Pancreas (tissue), 10 donors: Measurements from ENCODE around the gene NPHS1. TPM values are rescaled to one million over a fixed set of nuclear protein-coding genes. Genes with fewer than 3 reads are reported as not detected.

Experiments used
- ATAC-seq, 4 donors: fragments of 200-7000 bp; cut with Tn5 transposase; one replicate each; pipeline versions ENCODE4 v1.8.0 to v1.9.1; 2020; ENCODE audit warnings: mild to moderate bottlenecking in 4 of 4, moderate library complexity in 4 of 4
- DNase-seq, 6 donors: peaks; one replicate each; pipeline ENCODE4 v3.0.0-alpha.2; 2020
- FAIRE-seq: peaks from 2 replicates; lab custom pipeline; 2012; peaks lifted over from hg19 to GRCh38; lab: Jason Lieb, UNC
- H3K27ac ChIP-seq, 4 donors: fragments of 200-600 bp; sonication (generic); 1 replicate in 3 of 4; 2 replicates in 1 of 4; pipeline versions ENCODE4 v1.5.0 to v1.8.0; 2020
- H3K27me3 ChIP-seq, 4 donors: fragments of 200-600 bp; one replicate each; pipeline ENCODE4 v1.8.0; 2021
- H3K36me3 ChIP-seq, 3 donors: fragments of 200-600 bp; sonication (generic) in 1 of 3; one replicate each; pipeline versions ENCODE4 v1.5.0 to v1.8.0; 2020 to 2021
- H3K4me1 ChIP-seq, 3 donors: fragments of 200-600 bp; one replicate each; pipeline ENCODE4 v1.8.0; 2021
- H3K4me3 ChIP-seq, 4 donors: fragments of 200-600 bp; sonication (generic) in 2 of 4; one replicate each; pipeline versions ENCODE4 v1.5.0 to v1.8.0; 2020 to 2021
- H3K9me3 ChIP-seq, 4 donors: fragments of 200-600 bp; one replicate each; pipeline ENCODE4 v1.8.0; 2021
- CTCF ChIP-seq, 4 donors: fragments of 200-600 bp; sonication (generic) in 3 of 4; IDR thresholded peaks; one replicate each; pipeline versions ENCODE4 v1.5.0 to v1.8.0; 2021; ENCODE audit warnings: antibody characterized with exemption in 4 of 4
- WGBS, 2 donors: extraction: QIAGEN DNeasy Blood & Tissue Kit; methylation state at CpG; one replicate each; pipeline ENCODE4 v1.1.7; 2013; 5-methylcytosine and 5-hydroxymethylcytosine counted together
- intact Hi-C, 3 donors: fragments of 100-400 bp; cut with DNase I; formaldehyde crosslinking; loops; one replicate each; pipeline versions ENCODE4 v1.11.1 to v1.14.2; 2022
- polyA plus RNA-seq, 2 donors: library from polyadenylated mRNA; stranded (reverse); fragments of 200-250 nt; gene quantifications; one replicate each; pipeline ENCODE4 v1.2.3, GENCODE V29; 2013
- total RNA-seq, 6 donors: library from RNA; stranded (reverse); fragmentation: NEBNext Ultra II Directional in 4 of 6; extraction: Animal tissue kit (Norgen Biotek cat#: 25700) in 4 of 6; gene quantifications; one replicate each; pipeline versions ENCODE4 v1.2.1 to v1.2.4, GENCODE V29; 2021 to 2023
- donor health status: healthy with polysubstance abuse.
- donor health status: DM: no; HTN: no; CAD: no; lungs with moderate emphysema.
- donor health status: DM: no; HTN: no; CAD: no.
- donor health status: control.
- donor health status: control.
- donor health status: Bipolar disorder and iron deficiency.
- donor health status: DM: yes; HTN: yes; CAD: no.
- donor health status: DM: no; HTN: no; CAD: no.
- donor health status: DM: no; HTN: no; CAD: no.
- donor health status: DM: yes; HTN: yes; CAD: no.

The NPHS1 gene
- total and polyA plus RNA-seq, 8 donors, result 11.5 to 32.3 (median 16.5) TPM

GRCh38 chr19:35885904-35886303, 33.6 kb upstream of the NPHS1 start:
- Histone ChIP-seq H3K4me1 (no peaks in the 10 kb centered on the region), H3K27me3 (no peaks in the 10 kb centered on the region), H3K27ac (no peak overlapping the region), H3K36me3 (peaks cover 0 to 19% (median 10%) of the 10 kb centered on the region in 3 donors), H3K9me3 (no peaks in the 10 kb centered on the region), H3K4me3 (no peak overlapping the region)
- no peak for TF ChIP-seq CTCF (IDR thresholded peaks at IDR 0.05)
- intact Hi-C loops, result loop anchor here in 1 of 3 donors (10.0 kb wide), 1 partner anchor 49 kb away; the partner anchor contains the start of gene LRFN3
- 95 to 96% methylated on average over 7 of the region's 8 CpGs for WGBS, 2 donors
- FAIRE-seq (no peak), ATAC-seq (no peak), DNase-seq (no peak)

GRCh38 chr19:35885225-35885738, 33.0 kb upstream of the NPHS1 start:
- ATAC-seq (no peak), FAIRE-seq (no peak), DNase-seq (no peak)
- Histone ChIP-seq H3K36me3 (peaks cover 0 to 19% (median 10%) of the 10 kb centered on the region in 3 donors), H3K27me3 (no peaks in the 10 kb centered on the region), H3K9me3 (no peaks in the 10 kb centered on the region), H3K4me1 (no peaks in the 10 kb centered on the region), H3K27ac (no peak overlapping the region), H3K4me3 (no peak overlapping the region)
- no peak for TF ChIP-seq CTCF (IDR thresholded peaks at IDR 0.05)
- intact Hi-C loops, result loop anchor here in 1 of 3 donors (10.0 kb wide), 1 partner anchor 50 kb away; the partner anchor contains the start of gene LRFN3
- 88 to 95% methylated on average over 6 of the region's 6 CpGs for WGBS, 2 donors

- TF ChIP-seq CTCF (IDR thresholded peaks at IDR 0.05), result no peak
- H3K4me1 ChIP-seq, result peaks cover 0 to 5% (median 5%) of the 10 kb centered on the region in 3 donors
- peaks cover 0 to 11% (median 10%) of the 10 kb centered on the region in 3 donors for H3K36me3 ChIP-seq
- DNase-seq (no peak), FAIRE-seq (no peak), ATAC-seq (no peak)
- no peaks in the 10 kb centered on the region for H3K27me3 ChIP-seq
- intact Hi-C loops, result loop anchor here in 2 of 3 donors (5.0 to 10.0 kb wide), 2 partner anchors 48 to 51 kb away; partner anchors contain the start of gene LRFN3 (in 1 of the 2)
- WGBS, 2 donors, result 30 to 38% methylated on average over 2 of the region's 2 CpGs
- no peak overlapping the region for H3K4me3 ChIP-seq
- H3K9me3 ChIP-seq, result no peaks in the 10 kb centered on the region
- no peak overlapping the region for H3K27ac ChIP-seq
These were observed 31.6 kb upstream of the NPHS1 start for GRCh38 chr19:35883882-35884281.

- WGBS, 2 donors, result 13 to 24% methylated on average over 8 of the region's 8 CpGs
- peak; percentile 94 for FAIRE-seq
These were observed 30.0 kb upstream of the NPHS1 start for GRCh38 chr19:35882114-35882832.

More at GRCh38 chr19:35882114-35882832, 30.0 kb upstream of the NPHS1 start:
- ATAC-seq (peak in 3 of 4 donors; percentile 53 to 74 (median 63)), DNase-seq (peak in 3 of 6 donors; percentile 45 to 59 (median 51))
- H3K4me1 ChIP-seq, result peaks cover 0 to 5% (median 5%) of the 10 kb centered on the region in 3 donors
- peak in 3 of 4 donors; percentile 29 to 47 (median 41) for TF ChIP-seq CTCF (IDR thresholded peaks at IDR 0.05)
- intact Hi-C loops, result loop anchor here in 2 of 3 donors (5.0 to 10.0 kb wide), 2 partner anchors 50 to 53 kb away; partner anchors contain the start of gene LRFN3 (in 1 of the 2)
- H3K36me3 ChIP-seq, result no peaks in the 10 kb centered on the region
- H3K4me3 ChIP-seq, result no peak overlapping the region
- no peaks in the 10 kb centered on the region for H3K9me3 ChIP-seq
- no peaks in the 10 kb centered on the region for H3K27me3 ChIP-seq
- no peak overlapping the region for H3K27ac ChIP-seq
